MG63 (cell line): ENCODE results near the gene GRID1. TPM values are rescaled to one million over a fixed set of nuclear protein-coding genes. Genes with fewer than 3 reads are reported as not detected.

Source experiments
- DNase-seq: peaks from one replicate; pipeline ENCODE4 v3.0.0-alpha.2; 2020
- H3K27me3 ChIP-seq: fragments of 250-450 bp; sonication (Bioruptor Pico); 2 replicates; pipeline ENCODE4 v1.5.1; 2020; ENCODE audit warnings: mild to moderate bottlenecking, moderate library complexity
- H3K36me3 ChIP-seq: fragments of 250-450 bp; sonication (Bioruptor Pico); 2 replicates; pipeline ENCODE4 v1.5.1; 2020; ENCODE audit warnings: mild to moderate bottlenecking, moderate library complexity
- H3K4me3 ChIP-seq: fragments of 250-450 bp; sonication (Bioruptor Pico); 2 replicates; pipeline ENCODE4 v1.5.1; 2020; ENCODE audit warnings: mild to moderate bottlenecking, moderate library complexity
- H3K9me3 ChIP-seq: fragments of 250-450 bp; sonication (Bioruptor Pico); 2 replicates; pipeline ENCODE4 v1.5.1; 2020; ENCODE audit warnings: mild to moderate bottlenecking, moderate library complexity
- total RNA-seq: library from RNA; depleted of rRNA; stranded (reverse); fragments of >200 nt; shearing (Covaris generic); gene quantifications from 2 replicates; pipeline ENCODE4 v1.2.3, GENCODE V29; 2014; ENCODE audit warnings: low replicate concordance

The GRID1 gene
- total RNA-seq, 1 experiment from 2014 or later = 0.10 TPM

DNA sequence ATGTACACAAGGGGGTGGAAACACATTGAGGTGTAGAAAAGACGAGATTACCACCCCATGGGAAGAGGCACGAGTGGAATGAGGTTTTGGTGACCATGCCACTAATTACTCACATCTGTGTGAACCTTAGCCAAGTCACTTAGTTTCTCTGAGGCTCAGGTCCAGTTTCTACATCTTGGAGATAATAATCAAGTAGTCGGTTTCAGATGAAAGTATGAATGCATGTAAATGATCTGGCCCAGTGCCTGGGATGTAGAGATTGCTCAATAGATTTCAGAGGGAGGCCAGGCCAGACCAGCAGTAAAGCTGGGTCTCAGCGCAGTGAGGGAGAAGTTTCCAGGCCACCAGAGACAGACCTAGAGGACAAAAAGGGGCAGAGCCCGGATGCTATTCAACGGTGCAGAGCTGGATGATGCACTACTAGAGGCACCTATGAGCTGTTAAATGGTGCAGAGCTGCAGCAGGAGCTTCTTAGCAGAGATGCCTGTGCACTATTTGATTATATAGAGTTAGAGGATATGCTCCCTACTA, 725.1 kb downstream of the GRID1 start:
- DNase-seq = peak; percentile 9
- Histone ChIP-seq H3K9me3 (no peaks in the 10 kb centered on the region), H3K27me3 (0 out of 2 replicates have a peak, but pooled peaks cover 2% of the 10 kb centered on the region), H3K4me3 (no peak overlapping the region), H3K36me3 (no peaks in the 10 kb centered on the region)

DNA sequence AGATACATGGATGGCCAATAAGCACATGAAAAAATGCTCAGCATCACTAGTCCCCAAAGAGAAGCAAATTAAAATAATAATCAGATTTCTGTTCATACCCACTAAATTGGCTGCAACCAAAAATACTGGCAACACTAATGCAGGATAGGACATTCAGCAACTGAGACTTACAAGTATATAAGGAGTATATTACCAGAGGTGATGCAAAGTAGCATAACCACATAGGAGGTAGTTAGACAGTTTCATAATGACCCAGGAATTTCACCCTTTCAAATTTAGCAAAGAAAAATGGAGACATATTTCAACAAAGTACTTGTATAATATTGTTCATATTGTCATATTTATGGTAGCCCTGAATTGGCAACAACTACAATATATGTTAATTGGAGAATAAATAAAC, 727.8 kb downstream of the GRID1 start:
- Histone ChIP-seq H3K4me3 (no peak overlapping the region), H3K36me3 (no peaks in the 10 kb centered on the region), H3K27me3 (0 out of 2 replicates have a peak, but pooled peaks cover 2% of the 10 kb centered on the region), H3K9me3 (no peaks in the 10 kb centered on the region)
- no peak for DNase-seq

DNA sequence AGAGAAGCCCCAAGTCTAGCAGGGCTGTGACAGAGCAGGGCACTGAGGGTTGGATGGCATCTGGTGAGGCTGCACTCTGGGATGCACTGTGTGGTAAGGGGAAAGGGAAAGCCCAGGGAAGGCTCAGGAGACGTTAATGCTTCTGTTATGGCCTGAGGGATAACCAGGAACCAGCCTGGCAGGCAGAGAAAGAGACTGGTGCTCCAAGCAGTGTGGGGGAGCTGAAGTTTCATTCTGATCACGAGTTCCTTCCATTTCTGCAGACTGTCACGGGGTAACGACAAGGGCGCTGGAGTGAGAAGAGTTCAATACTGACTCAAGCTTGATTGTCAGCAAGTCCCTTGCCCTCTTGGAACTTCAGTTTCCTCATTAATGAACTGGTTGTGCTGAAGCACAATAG, 730.9 kb downstream of the GRID1 start:
- Histone ChIP-seq H3K27me3 (0 out of 2 replicates have a peak, but pooled peaks cover 2% of the 10 kb centered on the region), H3K9me3 (no peaks in the 10 kb centered on the region), H3K4me3 (no peak overlapping the region), H3K36me3 (no peaks in the 10 kb centered on the region)
- DNase-seq = no peak

DNA sequence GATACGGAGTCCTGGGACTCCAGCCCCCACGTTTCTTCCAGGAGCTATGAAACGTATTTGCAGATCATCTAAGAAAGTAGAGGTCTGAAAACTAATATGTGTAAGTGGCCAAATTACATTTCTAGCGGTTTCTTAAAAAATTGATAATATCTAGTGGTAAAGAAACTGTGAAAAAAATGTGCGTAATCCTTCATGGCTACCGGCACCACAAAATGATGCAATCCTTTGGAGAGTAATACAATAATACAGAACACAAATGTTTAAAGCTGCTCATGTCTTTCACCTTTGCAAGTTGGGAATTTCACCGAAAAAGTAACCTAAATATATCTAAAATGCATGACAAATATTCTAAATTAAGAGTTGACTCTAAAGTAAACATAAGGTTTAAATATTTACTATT, 742.1 kb downstream of the GRID1 start:
- DNase-seq = no peak
- H3K27me3 ChIP-seq = no peaks in the 10 kb centered on the region
- no peak overlapping the region for H3K4me3 ChIP-seq
- H3K9me3 ChIP-seq = no peaks in the 10 kb centered on the region
- no peaks in the 10 kb centered on the region for H3K36me3 ChIP-seq

DNA sequence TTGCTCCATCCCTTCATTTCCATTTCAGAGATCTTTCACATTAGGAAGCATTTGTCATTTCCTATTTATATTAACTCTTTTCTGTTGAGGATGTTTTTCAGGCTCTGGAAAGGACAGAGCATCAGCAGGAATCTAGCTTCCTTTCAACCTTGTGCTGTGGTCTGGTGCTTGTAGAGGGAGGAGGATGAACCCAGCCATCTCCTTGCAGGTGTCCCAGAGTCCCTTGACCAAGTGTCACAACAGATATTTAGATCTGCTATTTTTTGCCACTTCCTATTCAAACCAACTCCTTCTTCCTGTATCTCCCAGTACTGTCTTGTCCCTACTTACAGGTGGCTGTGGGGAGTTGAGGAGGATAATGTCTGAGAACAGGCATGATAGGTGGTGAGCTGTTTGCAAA, 742.8 kb downstream of the GRID1 start:
- H3K36me3 ChIP-seq = no peaks in the 10 kb centered on the region
- DNase-seq = no peak
- no peaks in the 10 kb centered on the region for H3K9me3 ChIP-seq
- no peak overlapping the region for H3K4me3 ChIP-seq
- no peaks in the 10 kb centered on the region for H3K27me3 ChIP-seq

DNA sequence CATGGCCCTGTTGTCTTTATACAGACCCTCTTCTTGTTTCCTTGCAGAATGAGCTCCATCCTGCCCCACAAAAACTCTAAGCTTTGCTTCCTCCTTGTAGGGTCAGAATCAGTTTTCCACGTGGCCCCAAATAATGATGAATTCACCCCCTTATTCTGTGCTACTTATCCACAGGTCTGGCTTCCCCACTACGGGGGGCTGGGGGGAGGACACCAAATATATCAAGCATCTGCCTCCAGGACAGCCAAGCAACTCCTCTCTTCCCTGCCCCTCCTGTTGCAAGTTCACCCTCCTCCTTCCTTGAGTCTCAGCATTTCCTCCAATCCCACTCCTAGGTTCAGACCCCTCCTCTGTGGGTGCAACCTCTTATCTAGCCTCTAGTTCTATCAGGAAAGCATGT, 743.3 kb downstream of the GRID1 start:
- Histone ChIP-seq H3K36me3 (no peaks in the 10 kb centered on the region), H3K27me3 (no peaks in the 10 kb centered on the region), H3K9me3 (no peaks in the 10 kb centered on the region), H3K4me3 (no peak overlapping the region)
- DNase-seq = no peak

DNA sequence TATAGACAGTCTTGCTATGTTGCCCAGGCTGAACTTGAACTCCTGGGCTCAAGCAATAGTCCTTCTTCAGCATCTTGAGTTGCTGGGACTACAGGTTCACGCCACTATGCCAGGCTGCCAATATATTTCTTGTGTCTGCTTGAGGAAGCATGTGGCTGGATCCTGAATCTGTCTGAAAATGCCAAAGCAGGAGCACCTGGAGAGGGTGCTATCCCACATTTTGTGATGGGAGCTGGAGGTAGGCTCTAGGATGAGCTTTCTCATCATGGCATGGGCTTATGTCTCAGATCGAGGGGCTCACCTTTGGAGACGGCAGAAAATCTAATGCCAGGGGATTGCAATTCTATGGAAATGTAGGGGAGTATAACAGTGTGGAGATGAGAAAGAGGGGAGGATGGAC, 744.2 kb downstream of the GRID1 start:
- Histone ChIP-seq H3K4me3 (no peak overlapping the region), H3K9me3 (no peaks in the 10 kb centered on the region), H3K36me3 (no peaks in the 10 kb centered on the region), H3K27me3 (no peaks in the 10 kb centered on the region)
- no peak for DNase-seq

DNA sequence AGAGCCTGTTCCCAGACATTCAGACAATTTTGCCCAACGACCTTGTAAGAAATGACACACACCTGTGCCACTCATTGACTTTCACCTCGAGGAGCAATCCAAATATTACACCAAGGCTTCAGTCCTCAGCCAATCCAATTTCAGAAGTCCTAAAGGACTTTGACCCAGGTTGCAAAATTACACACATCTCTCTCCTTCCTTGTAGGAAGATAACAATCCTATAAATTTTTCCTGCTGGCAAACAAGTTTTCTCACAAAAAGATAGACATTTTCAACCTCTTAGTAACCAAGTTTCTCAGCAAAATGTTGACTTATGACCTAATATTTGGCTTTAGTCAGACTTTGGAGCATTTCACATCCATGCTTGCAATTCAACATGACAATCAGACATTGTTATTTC, 745.0 kb downstream of the GRID1 start:
- DNase-seq = no peak
- no peak overlapping the region for H3K4me3 ChIP-seq
- no peaks in the 10 kb centered on the region for H3K36me3 ChIP-seq
- no peaks in the 10 kb centered on the region for H3K27me3 ChIP-seq
- H3K9me3 ChIP-seq = no peaks in the 10 kb centered on the region

DNA sequence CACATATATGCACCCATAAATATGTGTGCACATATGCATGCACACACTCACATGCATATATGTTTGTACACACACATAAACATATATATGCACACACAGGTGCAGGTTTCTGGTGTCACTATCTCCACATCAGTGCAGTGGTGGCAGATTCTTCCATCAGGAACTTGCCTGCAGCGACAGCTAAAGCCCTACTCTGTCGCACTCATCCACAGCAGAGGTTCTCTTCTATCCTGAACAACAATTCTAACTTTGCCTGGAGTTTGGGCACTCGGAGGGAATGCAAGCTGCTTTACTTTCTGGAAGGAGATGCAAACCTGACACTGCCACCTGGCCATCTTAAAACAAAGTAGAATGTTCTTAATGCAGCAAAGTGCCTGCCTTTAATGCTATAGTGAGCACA, 745.8 kb downstream of the GRID1 start:
- DNase-seq = no peak
- Histone ChIP-seq H3K9me3 (no peaks in the 10 kb centered on the region), H3K36me3 (no peaks in the 10 kb centered on the region), H3K27me3 (no peaks in the 10 kb centered on the region), H3K4me3 (no peak overlapping the region)

DNA sequence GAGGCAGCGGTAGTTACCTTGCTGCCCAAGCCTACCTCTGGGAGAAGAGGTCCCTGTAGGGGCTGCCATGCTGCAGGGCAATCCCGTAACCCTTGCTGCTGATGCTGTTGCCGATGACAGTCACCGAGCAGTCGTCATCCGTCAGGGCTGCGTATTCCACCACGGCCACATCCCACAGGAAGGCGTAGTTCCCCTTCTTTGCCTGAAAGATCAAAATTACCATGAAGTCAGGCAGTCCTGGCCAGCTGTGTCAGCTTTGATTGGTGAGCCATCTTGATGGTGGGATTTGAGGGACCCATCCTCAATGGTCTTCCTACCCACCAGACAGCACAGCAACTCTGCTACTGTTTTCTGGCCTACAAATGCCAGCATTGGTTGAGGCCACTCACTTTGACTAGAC, 746.8 kb downstream of the GRID1 start:
- no peaks in the 10 kb centered on the region for H3K27me3 ChIP-seq
- H3K4me3 ChIP-seq = no peak overlapping the region
- H3K9me3 ChIP-seq = no peaks in the 10 kb centered on the region
- no peaks in the 10 kb centered on the region for H3K36me3 ChIP-seq
- no peak for DNase-seq

DNA sequence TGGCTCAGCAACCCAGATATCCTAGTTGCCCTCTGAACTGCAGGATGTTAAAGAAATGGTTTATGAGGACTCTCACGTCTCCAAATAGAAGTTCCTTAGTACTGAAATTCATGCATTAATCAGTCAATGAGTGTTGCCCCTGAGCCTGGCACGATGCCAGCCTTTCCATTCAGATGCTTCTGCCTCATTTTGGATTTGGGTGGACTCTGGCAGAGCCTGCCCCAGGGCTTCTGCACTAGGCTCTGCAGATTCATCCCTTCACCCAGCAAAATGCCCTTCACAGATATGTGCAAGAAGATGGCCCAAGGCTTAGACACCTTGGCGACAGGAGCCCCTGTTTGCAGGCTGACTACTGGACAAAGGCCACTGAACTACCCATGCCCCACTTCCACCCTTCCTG, 747.8 kb downstream of the GRID1 start:
- DNase-seq = no peak
- Histone ChIP-seq H3K4me3 (no peak overlapping the region), H3K9me3 (no peaks in the 10 kb centered on the region), H3K36me3 (no peaks in the 10 kb centered on the region), H3K27me3 (no peaks in the 10 kb centered on the region)

DNA sequence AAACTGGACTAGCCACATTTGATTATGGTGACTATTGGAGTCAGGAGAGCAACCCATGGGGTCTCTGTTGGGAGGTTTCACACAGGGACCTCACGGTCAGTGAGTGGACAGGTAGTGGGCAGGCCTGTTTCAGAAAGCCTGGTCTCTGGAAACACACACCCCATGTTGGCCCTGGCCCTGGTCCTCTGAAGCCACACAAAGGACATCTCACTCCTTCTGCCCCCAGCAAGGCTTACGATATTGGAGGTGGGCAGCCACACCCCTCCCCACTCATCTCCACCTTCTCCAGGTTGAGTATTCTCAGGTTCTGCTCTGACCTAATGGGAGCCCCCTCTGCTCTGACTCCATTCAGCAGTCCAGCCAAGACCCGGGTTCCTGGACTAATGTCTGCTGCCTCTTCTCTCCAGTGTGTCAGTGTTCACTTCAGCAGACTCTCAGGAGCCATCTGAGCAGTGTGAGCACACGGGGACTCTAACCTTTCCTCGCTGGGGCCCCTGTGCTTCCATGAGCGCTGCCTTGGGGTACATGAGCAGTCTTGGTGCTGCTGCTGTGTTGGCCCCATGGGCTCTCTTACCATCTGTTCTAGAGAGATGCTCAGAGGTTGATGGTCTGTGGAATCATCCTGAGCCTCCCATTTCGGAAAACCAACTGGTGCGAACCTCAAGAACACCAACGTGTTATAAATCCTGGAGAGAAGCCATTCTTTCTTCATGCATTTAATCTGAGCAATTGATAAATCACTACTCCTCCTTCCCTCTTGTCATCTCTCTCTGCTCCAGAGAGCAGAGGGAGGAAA, 748.6 kb downstream of the GRID1 start:
- no peaks in the 10 kb centered on the region for H3K9me3 ChIP-seq
- H3K36me3 ChIP-seq = no peaks in the 10 kb centered on the region
- no peak for DNase-seq
- H3K27me3 ChIP-seq = no peaks in the 10 kb centered on the region
- no peak overlapping the region for H3K4me3 ChIP-seq

DNA sequence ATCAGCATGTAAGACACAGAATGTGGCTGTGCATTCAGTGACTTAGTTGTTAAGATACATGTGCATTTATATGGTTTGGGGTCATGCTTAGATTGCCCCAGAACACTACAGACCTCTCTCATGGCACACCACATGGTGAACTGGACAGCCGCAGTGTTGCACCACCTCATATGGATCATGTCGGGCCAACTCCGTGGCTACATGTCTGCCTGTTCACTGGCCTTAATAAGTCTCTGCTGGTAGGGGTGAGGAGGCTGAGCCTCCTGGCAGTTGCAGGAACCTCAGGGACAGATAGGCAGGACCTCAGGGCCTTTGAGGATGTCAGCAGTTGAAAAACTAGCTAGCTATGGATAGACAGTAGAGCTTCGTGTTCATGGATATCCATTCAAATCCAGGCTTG, 751.0 kb downstream of the GRID1 start:
- Histone ChIP-seq H3K27me3 (no peaks in the 10 kb centered on the region), H3K36me3 (no peaks in the 10 kb centered on the region), H3K9me3 (no peaks in the 10 kb centered on the region), H3K4me3 (no peak overlapping the region)
- DNase-seq = no peak

DNA sequence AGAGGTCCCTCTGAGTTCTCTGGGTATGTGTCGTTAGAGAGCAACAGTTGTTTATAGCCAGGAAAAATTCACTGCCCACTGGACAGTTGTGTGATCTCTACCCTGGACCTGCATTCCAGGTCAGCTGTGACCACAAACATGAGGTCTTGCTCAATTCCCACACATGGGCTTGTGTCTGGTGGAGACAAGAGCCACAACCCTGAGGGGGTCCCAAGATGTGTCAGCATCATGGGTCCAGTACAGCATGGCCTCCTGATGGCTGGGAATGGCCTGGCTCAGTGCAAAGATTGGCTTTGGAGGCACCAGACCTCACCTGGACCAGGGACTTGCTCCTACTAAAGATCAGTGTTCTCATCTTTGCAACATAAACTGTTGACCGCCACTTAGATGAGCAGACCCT, 751.6 kb downstream of the GRID1 start:
- DNase-seq = no peak
- no peaks in the 10 kb centered on the region for H3K36me3 ChIP-seq
- H3K9me3 ChIP-seq = no peaks in the 10 kb centered on the region
- H3K27me3 ChIP-seq = no peaks in the 10 kb centered on the region
- no peak overlapping the region for H3K4me3 ChIP-seq

DNA sequence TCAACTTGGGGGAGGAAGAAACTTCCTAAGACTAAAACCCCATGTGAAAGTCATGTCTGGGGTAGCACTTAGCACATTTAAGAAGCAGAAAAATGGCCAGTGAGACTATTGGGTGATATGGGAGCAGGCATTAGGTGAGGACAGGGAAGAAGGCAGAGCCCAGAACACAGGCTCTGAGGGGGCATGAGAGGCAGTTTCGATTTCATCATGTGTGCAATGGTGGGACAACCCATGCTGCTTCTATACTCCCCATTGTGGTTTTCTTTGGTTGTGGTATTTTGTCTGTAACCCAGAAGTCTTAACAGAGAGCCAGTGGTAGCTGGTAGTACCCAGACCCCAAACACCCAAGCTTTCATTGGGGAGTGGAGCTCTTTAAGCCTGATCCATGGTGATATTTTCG, 752.0 kb downstream of the GRID1 start:
- Histone ChIP-seq H3K9me3 (no peaks in the 10 kb centered on the region), H3K36me3 (no peaks in the 10 kb centered on the region), H3K27me3 (no peaks in the 10 kb centered on the region), H3K4me3 (no peak overlapping the region)
- DNase-seq = no peak

DNA sequence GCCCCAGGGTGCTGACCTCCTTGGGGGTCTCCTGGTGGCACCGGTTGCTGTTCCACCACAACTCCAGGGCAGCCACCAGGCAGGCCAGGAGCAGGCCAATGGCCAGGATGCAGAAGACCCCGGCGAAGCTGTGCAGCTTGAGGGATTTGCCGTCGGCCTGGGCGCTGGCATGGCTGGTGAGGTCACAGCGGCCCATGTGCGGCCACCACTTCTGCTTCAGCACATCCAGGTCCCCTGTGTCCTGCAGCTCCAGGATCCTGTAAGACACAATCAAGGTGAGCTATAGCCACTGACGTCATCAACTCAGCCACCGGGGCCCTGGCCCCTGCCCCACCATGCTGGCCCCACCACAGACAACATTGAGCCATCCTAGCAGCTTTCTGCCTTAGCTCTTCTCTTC, 753.2 kb downstream of the GRID1 start:
- no peaks in the 10 kb centered on the region for H3K9me3 ChIP-seq
- no peak for DNase-seq
- no peaks in the 10 kb centered on the region for H3K27me3 ChIP-seq
- H3K36me3 ChIP-seq = no peaks in the 10 kb centered on the region
- H3K4me3 ChIP-seq = no peak overlapping the region

DNA sequence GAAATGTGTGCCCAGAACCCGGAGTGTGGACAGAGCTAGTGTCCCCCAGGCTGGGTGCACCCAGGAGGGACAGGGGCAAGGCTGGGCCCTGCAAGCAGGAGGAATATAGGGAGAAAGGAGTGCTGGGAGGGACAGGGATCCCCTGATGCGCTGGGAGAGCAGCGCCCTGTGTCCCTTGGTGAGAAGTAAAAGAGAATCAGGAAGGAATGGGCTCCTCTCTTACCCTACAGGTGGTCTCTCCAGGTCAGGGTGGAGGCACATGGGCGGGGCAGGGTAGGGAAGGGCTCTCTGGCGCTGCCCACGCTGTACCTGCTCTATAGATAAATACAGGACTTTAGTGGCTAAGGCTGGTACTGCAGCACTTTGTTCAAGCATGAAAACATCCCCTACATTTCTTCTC, 753.8 kb downstream of the GRID1 start:
- no peaks in the 10 kb centered on the region for H3K9me3 ChIP-seq
- no peaks in the 10 kb centered on the region for H3K36me3 ChIP-seq
- DNase-seq = no peak
- H3K4me3 ChIP-seq = no peak overlapping the region
- no peaks in the 10 kb centered on the region for H3K27me3 ChIP-seq

DNA sequence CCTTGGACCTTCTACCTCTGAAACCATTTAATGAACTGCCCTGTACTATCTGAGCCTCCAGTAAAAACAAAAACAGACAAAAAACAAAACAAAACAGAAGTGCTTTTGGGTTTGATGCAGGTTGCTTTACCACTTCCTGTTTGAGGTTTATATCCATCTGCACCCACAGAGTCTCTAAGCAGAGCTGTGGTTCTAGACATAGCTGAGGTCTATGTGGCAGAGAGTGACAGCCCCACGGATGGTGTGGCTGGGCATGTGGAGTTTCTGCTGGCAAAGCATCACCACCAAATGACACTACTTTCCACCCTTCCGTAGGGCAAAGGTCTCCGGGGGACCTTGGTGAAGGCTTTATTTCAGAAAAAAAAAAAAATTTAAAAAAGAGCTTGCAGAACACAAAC, 754.2 kb downstream of the GRID1 start:
- Histone ChIP-seq H3K9me3 (no peaks in the 10 kb centered on the region), H3K36me3 (no peaks in the 10 kb centered on the region), H3K27me3 (no peaks in the 10 kb centered on the region), H3K4me3 (no peak overlapping the region)
- no peak for DNase-seq
